Skeletal muscle tissue (tissue), 4 donors: Measurements from ENCODE around the gene TRIO. TPM values are rescaled to one million over a fixed set of nuclear protein-coding genes. Genes with fewer than 3 reads are reported as not detected.
"Not testable (repeated sequence)": the region's sequence is repeated elsewhere in the genome, so short reads cannot be mapped to it uniquely, and the experiment has no call there.

Source experiments
- H3K27ac ChIP-seq: one replicate; pipeline ENCODE4 v1.7.0; 2013; ENCODE audit warnings: mild to moderate bottlenecking, low read depth, low read length, inconsistent platforms
- H3K27me3 ChIP-seq, 3 donors: one replicate each; pipeline ENCODE4 v1.7.0; 2013; ENCODE audit warnings: low read length in 3 of 3; ENCODE audit not compliant: control insufficient read depth in 3 of 3, insufficient read depth in 3 of 3
- H3K36me3 ChIP-seq, 3 donors: one replicate each; pipeline ENCODE4 v1.7.0; 2013; ENCODE audit warnings: low read length in 3 of 3; ENCODE audit not compliant: control insufficient read depth in 3 of 3, insufficient read depth in 3 of 3
- H3K4me1 ChIP-seq, 3 donors: one replicate each; pipeline ENCODE4 v1.7.0; 2013; ENCODE audit warnings: low read length in 3 of 3, mild to moderate bottlenecking in 3 of 3; ENCODE audit not compliant: control insufficient read depth in 3 of 3, insufficient read depth in 3 of 3
- H3K4me3 ChIP-seq, 3 donors: one replicate each; pipeline ENCODE4 v1.7.0; 2013; ENCODE audit warnings: low read length in 3 of 3
- H3K9ac ChIP-seq, 3 donors: one replicate each; pipeline ENCODE4 v1.7.0; 2013; ENCODE audit warnings: low read length in 3 of 3, mild to moderate bottlenecking in 3 of 3, moderate library complexity in 2 of 3, low read depth in 1 of 3
- H3K9me3 ChIP-seq, 3 donors: one replicate each; pipeline ENCODE4 v1.7.0; 2013; ENCODE audit warnings: low read length in 3 of 3; ENCODE audit not compliant: control insufficient read depth in 3 of 3
- total RNA-seq: library from RNA; depleted of rRNA; stranded (reverse); fragments of >200 nt; gene quantifications from one replicate; pipeline ENCODE4 v1.2.3, GENCODE V29; 2014
- donor health status: Osteomylitis.

TRIO gene
- total RNA-seq, 1 donor from 2014 or later: 200 TPM

DNA sequence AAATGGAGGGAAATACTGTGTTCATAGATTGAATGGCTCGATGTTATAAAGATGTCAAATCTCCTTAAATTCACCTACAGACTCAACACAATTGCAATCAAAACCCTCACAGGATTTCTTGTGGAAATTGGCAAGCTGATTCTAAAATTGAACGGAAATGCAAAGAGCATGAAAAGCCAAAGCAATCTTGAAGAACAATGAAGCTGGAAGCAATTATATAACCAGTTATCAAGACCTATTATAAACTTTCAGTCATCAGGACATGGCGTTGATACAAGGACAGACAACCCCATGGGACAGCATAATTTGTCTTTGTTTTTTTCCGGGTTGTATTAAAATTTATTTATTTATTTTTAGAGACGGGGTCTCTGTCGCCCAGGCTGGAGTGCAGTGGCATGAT is 385.0 kb downstream of the TRIO start:
- no peak overlapping the region for H3K27ac ChIP-seq
- H3K27me3 ChIP-seq: no peaks in the 10 kb centered on the region
- H3K4me3 ChIP-seq: no peak overlapping the region
- H3K4me1 ChIP-seq: no peaks in the 10 kb centered on the region
- H3K9me3 ChIP-seq: no peaks in the 10 kb centered on the region
- H3K36me3 ChIP-seq: no peaks in the 10 kb centered on the region
- no peak overlapping the region for H3K9ac ChIP-seq

- no peak overlapping the region for H3K4me3 ChIP-seq
- no peaks in the 10 kb centered on the region for H3K4me1 ChIP-seq
- H3K36me3 ChIP-seq: no peaks in the 10 kb centered on the region
- H3K9ac ChIP-seq: no peak overlapping the region
- H3K27ac ChIP-seq: no peak overlapping the region
- H3K27me3 ChIP-seq: no peaks in the 10 kb centered on the region
- no peaks in the 10 kb centered on the region for H3K9me3 ChIP-seq
Observed at GRCh38 chr5:14528926-14529325, 385.8 kb downstream of the TRIO start.

GRCh38 chr5:14531668-14532067 is 388.5 kb downstream of the TRIO start:
- H3K36me3 ChIP-seq: no peaks in the 10 kb centered on the region
- no peak overlapping the region for H3K9ac ChIP-seq
- no peak overlapping the region for H3K27ac ChIP-seq
- H3K4me3 ChIP-seq: no peak overlapping the region
- no peaks in the 10 kb centered on the region for H3K9me3 ChIP-seq
- no peaks in the 10 kb centered on the region for H3K27me3 ChIP-seq
- H3K4me1 ChIP-seq: peaks cover 4 to 7% (median 4%) of the 10 kb centered on the region in 3 donors

- Histone ChIP-seq H3K4me1 (peaks cover 4 to 7% (median 4%) of the 10 kb centered on the region in 3 donors), H3K9ac (no peak overlapping the region), H3K36me3 (no peaks in the 10 kb centered on the region), H3K9me3 (no peaks in the 10 kb centered on the region), H3K4me3 (no peak overlapping the region), H3K27me3 (no peaks in the 10 kb centered on the region), H3K27ac (no peak overlapping the region)
Observed at GRCh38 chr5:14532180-14532579, 389.0 kb downstream of the TRIO start.

- Histone ChIP-seq H3K4me3 (peak overlapping the region in 2 of 3 donors; percentile 13 to 35), H3K27ac (no peak overlapping the region), H3K9ac (peak overlapping the region in 1 of 3 donors; percentile 51), H3K9me3 (peaks cover 0 to 3% (median 0%) of the 10 kb centered on the region in 3 donors), H3K36me3 (no peaks in the 10 kb centered on the region), H3K27me3 (no peaks in the 10 kb centered on the region), H3K4me1 (peaks cover 4 to 7% (median 4%) of the 10 kb centered on the region in 3 donors)
Observed at GRCh38 chr5:14534773-14535172, 391.6 kb downstream of the TRIO start.

DNA sequence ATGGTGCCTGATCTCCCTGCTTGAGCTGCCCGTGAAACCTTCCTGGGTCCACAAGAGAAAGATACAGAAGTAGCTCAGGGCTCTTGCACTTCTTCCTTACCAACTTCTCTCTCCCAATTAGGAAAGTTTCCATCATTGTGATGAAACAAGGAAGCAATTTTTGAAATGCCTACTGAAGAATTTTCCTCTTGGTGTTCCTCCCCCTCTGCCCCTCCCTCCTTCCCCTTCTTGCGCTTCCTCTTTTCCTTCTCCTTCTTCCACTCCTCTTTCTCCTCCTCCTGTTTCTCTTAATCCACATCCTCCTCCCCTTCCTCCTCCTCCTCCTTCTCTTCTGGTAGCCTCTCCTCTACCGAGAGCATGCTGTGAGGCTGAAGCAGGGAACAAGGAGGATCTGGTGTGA is 402.2 kb downstream of the TRIO start:
- Histone ChIP-seq H3K4me1 (no peaks in the 10 kb centered on the region), H3K9me3 (peaks cover 0 to 3% (median 3%) of the 10 kb centered on the region in 3 donors), H3K9ac (no peak overlapping the region), H3K27me3 (peaks cover 0 to 9% (median 0%) of the 10 kb centered on the region in 3 donors), H3K27ac (no peak overlapping the region), H3K4me3 (no peak overlapping the region), H3K36me3 (no peaks in the 10 kb centered on the region)

GRCh38 chr5:14545862-14546261 is 402.7 kb downstream of the TRIO start:
- H3K36me3 ChIP-seq: no peaks in the 10 kb centered on the region
- no peak overlapping the region for H3K27ac ChIP-seq
- no peak overlapping the region for H3K9ac ChIP-seq
- H3K9me3 ChIP-seq: peaks cover 0 to 3% (median 0%) of the 10 kb centered on the region in 3 donors
- no peaks in the 10 kb centered on the region for H3K4me1 ChIP-seq
- no peak overlapping the region for H3K4me3 ChIP-seq
- H3K27me3 ChIP-seq: peaks cover 0 to 9% (median 0%) of the 10 kb centered on the region in 3 donors

DNA sequence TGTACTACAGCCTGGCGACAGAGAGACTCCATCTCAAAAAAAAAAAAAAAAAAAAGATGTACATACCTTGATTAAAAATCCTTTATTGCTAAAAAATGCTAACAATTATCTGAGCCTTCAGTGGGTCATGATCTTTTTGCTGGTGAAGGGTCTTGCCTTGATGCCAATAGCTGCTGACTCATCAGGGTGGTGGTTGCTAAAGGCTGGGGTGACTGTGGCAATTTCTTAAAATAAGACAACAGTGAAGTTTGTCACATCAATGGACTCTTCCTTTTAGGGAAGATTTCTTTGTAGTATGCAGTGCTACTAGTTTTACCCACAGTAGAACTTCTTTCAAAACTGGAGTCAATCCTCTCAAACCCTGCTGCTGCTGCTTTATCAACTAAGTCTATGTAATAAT is 404.5 kb downstream of the TRIO start:
- no peak overlapping the region for H3K9ac ChIP-seq
- H3K4me3 ChIP-seq: no peak overlapping the region
- peaks cover 0 to 3% (median 0%) of the 10 kb centered on the region in 3 donors for H3K9me3 ChIP-seq
- H3K4me1 ChIP-seq: no peaks in the 10 kb centered on the region
- no peak overlapping the region for H3K27ac ChIP-seq
- H3K36me3 ChIP-seq: no peaks in the 10 kb centered on the region
- H3K27me3 ChIP-seq: peaks cover 0 to 9% (median 0%) of the 10 kb centered on the region in 3 donors

DNA sequence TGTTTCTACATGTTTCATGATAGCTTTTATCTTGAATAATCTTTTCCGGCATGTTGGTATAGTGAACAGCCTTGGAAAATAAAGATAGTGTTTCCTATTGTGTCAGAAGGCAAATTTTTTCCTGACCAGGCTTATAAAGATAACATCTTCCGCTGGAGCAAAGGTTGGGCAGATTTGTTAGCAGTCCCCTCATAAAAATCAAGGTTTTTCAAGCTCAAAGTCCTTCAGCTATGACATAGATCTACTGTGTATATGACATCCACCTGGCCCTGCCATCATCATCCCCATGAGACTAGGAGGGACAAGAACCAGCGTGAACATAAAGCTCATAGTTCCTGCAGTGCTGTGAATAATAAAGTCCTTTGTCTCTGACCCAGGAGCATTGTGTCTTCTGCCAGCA is 408.1 kb downstream of the TRIO start:
- no peak overlapping the region for H3K27ac ChIP-seq

DNA sequence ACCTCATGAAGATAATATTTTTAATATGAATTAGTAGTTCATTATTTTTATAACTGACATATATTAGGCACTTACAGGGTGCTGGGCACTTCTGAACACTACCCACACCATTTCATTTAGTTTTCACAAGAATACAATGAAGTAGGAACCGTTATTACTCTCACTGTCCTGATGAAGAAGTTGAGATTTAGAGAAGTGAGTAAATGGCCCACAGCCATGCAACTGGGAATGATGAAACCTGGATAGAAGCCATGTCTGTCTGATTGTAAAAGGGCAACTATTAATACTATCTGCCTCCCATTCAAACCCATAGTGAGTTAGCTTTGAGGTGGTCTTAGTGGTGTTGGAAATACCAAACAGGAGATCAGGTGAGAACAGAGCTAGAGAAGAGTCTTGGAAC is 408.9 kb downstream of the TRIO start:
- no peaks in the 10 kb centered on the region for H3K36me3 ChIP-seq
- no peak overlapping the region for H3K27ac ChIP-seq
- H3K9ac ChIP-seq: no peak overlapping the region
- H3K4me1 ChIP-seq: peaks cover 0 to under 1% (median 0%) of the 10 kb centered on the region in 3 donors
- no peaks in the 10 kb centered on the region for H3K27me3 ChIP-seq
- no peak overlapping the region for H3K4me3 ChIP-seq
- no peaks in the 10 kb centered on the region for H3K9me3 ChIP-seq

More for the DNA sequence above, 408.1 kb downstream of the TRIO start:
- no peak overlapping the region for H3K9ac ChIP-seq
- no peaks in the 10 kb centered on the region for H3K36me3 ChIP-seq
- peaks cover 0 to 3% (median 0%) of the 10 kb centered on the region in 3 donors for H3K9me3 ChIP-seq
- no peak overlapping the region for H3K4me3 ChIP-seq
- no peaks in the 10 kb centered on the region for H3K27me3 ChIP-seq
- no peaks in the 10 kb centered on the region for H3K4me1 ChIP-seq

- H3K27ac ChIP-seq, H3K36me3 ChIP-seq, H3K9ac ChIP-seq, H3K4me1 ChIP-seq, H3K4me3 ChIP-seq, H3K27me3 ChIP-seq, H3K9me3 ChIP-seq: not testable (repeated sequence)
Observed at GRCh38 chr5:14554288-14554687, 411.1 kb downstream of the TRIO start.
